ENCODE measurements around the gene ZNF80.

ZNF80 gene

DNA sequence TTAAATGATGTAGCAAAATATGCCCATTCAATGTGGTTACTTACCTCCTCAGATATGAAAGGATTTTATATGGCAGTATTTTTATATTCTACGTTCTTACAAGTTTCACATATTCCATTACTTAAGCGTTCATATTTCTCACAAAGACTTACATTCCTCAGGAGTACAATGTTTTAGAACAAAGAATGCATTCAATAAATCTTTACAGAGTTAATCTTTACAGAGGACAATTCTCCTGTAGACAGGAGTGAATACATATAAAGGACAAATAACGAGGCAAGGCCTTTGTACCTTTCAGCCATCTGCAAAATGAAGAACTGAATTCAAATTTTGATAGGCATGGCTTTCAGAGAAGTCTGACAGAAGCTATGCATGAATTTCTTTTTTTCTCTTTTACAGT lies 1.9 kb downstream of the ZNF80 start:
- peaks cover 10% of the 10 kb centered on the region for H3K36me3 Mint-ChIP-seq
- CTCF ChIA-PET: no interaction called here
- peaks cover 10% of the 10 kb centered on the region for H3K9me3 Mint-ChIP-seq
- no peaks in the 10 kb centered on the region for H3K27me3 Mint-ChIP-seq
- H3K4me1 Mint-ChIP-seq: peaks cover 58% of the 10 kb centered on the region
- no peak overlapping the region for H3K4me3 Mint-ChIP-seq
- peak overlapping the region; percentile 72 for H3K27ac Mint-ChIP-seq
- no peak for DNase-seq

DNA sequence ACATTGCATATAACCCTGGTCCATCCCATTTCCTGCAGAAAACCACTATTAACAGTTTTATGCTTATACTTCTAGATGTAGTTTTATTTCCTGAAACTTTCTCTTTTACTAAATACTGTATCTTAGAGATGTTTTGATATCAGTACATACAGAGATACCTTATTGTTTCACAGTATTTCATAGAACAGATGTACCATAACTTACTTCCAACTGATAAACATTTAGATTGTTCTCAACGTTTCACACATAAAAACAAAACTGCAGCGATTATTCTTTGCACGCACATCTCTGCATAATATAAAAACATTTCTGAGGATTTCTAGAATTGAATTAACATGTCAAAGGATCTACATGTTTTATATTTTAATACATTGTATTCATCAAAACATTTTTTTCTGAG lies 2.6 kb downstream of the ZNF80 start:
- Mint-ChIP-seq H3K27ac (peak overlapping the region; percentile 72), H3K4me3 (no peak overlapping the region), H3K4me1 (peaks cover 63% of the 10 kb centered on the region), H3K36me3 (peaks cover 10% of the 10 kb centered on the region), H3K27me3 (no peaks in the 10 kb centered on the region), H3K9me3 (peaks cover 10% of the 10 kb centered on the region)
- DNase-seq: no peak
- CTCF ChIA-PET: interaction anchor here (1.7 kb wide), 1 partner anchor 22 kb away, joined by 6 read pairs; no protein-coding TSS in a partner anchor

DNA sequence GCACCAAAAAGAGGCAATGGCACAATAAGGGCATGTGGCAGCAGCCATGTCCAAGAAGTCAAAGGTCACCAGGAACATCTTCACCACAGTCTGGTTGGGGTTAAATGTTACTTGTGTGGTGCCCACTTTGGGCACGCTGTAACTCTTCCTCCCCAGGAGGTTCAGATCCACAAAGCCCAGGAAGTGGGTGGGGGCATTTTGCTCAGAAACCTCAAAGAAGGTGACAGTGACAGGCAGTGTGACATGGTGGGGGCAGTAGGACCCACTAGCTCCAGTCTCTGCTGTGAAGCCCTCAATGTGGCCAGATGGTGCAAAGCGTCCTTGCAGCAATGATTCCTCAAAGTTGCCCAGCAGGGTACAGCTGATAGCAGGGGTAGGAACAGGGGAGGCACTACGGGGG lies 5.8 kb downstream of the ZNF80 start:
- CTCF ChIA-PET: interaction anchor here (1.2 kb wide), 1 partner anchor 18 kb away, joined by 3 read pairs; no protein-coding TSS in a partner anchor
- peak; percentile 54 for DNase-seq

DNA sequence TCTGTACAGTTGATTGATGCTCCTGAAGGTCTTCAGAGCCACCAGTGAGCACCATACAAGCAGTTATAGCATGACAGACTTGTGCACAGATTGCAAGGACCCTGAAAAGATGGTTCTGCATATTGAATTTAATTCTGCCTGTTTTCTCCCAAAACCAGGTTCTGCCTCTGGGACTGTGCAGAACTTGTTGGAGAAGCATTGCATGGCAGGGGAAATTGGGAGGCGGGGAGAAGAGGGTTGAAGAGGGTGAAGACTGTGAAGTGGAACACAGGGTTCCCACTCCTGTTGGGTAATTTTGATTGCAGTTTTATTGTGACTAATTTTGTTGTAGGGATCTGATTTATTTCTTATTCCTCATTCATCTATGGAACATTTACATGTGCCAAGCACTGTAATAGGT lies 10.3 kb downstream of the ZNF80 start:
- peaks cover 30% of the 10 kb centered on the region for H3K36me3 Mint-ChIP-seq
- H3K4me3 Mint-ChIP-seq: no peak overlapping the region
- peaks cover 81% of the 10 kb centered on the region for H3K4me1 Mint-ChIP-seq
- H3K27me3 Mint-ChIP-seq: no peaks in the 10 kb centered on the region
- H3K27ac Mint-ChIP-seq: peak overlapping the region; percentile 95
- DNase-seq: no peak
- CTCF ChIA-PET: interaction anchor here (1.5 kb wide), 1 partner anchor 10 kb away, joined by 6 read pairs; no protein-coding TSS in a partner anchor
- H3K9me3 Mint-ChIP-seq: peaks cover 21% of the 10 kb centered on the region

More for the DNA sequence above, 5.8 kb downstream of the ZNF80 start:
- peaks cover 3% of the 10 kb centered on the region for H3K9me3 Mint-ChIP-seq
- H3K27ac Mint-ChIP-seq: peak overlapping the region; percentile 91
- H3K4me3 Mint-ChIP-seq: no peak overlapping the region
- H3K27me3 Mint-ChIP-seq: no peaks in the 10 kb centered on the region
- H3K36me3 Mint-ChIP-seq: peaks cover 8% of the 10 kb centered on the region
- H3K4me1 Mint-ChIP-seq: peaks cover 69% of the 10 kb centered on the region

DNA sequence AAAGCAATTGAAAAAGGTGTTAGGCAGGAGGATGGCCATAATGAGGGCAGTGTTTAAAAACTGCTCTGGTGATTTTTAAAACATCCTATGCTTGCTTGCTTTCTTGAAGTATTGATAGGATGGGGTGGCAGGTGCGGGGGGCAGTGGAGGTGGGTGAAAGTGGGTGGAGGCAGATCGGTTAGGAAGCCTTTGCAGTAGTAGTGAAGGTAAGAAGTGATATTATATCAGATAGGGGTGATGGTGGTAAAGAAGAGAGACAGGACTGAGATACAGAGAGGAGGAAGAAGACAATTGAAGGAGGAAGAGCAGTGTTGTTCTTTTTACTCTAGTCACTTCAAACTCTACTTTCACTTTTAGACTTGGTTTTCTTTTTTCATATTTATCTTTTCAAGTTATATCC lies 11.1 kb downstream of the ZNF80 start:
- Mint-ChIP-seq H3K4me1 (peaks cover 81% of the 10 kb centered on the region), H3K27ac (peak overlapping the region; percentile 95), H3K4me3 (peak overlapping the region; percentile 49), H3K27me3 (no peaks in the 10 kb centered on the region), H3K36me3 (peaks cover 32% of the 10 kb centered on the region), H3K9me3 (peaks cover 21% of the 10 kb centered on the region)
- CTCF ChIA-PET: no interaction called here
- DNase-seq: no peak

DNA sequence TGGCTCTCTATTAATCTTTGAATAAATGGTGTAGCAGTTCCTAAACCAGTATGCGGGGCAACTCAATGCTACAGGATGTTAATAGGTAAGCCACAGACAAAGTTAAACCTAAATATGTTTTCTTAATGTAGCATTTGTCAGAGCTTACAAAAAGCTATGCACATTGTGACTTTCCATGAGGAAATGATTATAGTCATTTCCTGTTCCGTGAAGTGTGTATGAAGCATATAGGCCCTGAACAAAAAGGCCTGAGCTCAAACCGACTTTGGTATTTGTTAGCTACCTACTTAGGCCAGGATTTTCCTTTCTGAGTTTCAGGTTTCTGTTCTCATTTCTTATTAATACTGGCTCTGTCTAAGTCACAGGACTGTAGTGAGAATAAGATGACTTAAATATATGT lies 14.2 kb downstream of the ZNF80 start:
- CTCF ChIA-PET: interaction anchor here (1.5 kb wide), 1 partner anchor 10 kb away, joined by 6 read pairs; no protein-coding TSS in a partner anchor
- H3K27ac Mint-ChIP-seq: peak overlapping the region; percentile 90
- peaks cover 81% of the 10 kb centered on the region for H3K4me1 Mint-ChIP-seq
- peaks cover 32% of the 10 kb centered on the region for H3K36me3 Mint-ChIP-seq
- no peak overlapping the region for H3K4me3 Mint-ChIP-seq
- no peak for DNase-seq
- H3K27me3 Mint-ChIP-seq: no peaks in the 10 kb centered on the region
- H3K9me3 Mint-ChIP-seq: peaks cover 23% of the 10 kb centered on the region

DNA sequence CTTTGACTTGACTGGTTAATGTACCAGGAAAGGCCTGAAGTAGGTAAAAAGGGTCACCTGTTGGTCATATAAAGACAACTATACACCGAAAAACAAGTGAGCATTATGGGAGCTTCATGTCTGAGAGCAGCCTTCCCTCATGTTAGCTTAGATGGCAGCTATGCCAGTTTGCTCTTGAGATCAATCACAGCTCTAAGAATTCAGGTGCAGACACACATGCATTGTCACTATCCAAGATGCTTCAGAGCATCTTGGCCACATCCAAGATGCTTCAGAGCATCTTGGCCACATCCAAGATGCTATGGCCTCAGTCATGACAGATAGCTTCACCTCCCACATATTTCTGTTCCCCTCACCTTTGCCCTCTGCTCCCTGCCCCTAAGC lies 15.5 kb downstream of the ZNF80 start:
- Mint-ChIP-seq H3K27ac (peak overlapping the region; percentile 90), H3K36me3 (peaks cover 38% of the 10 kb centered on the region), H3K4me1 (peaks cover 74% of the 10 kb centered on the region), H3K9me3 (peaks cover 23% of the 10 kb centered on the region), H3K27me3 (no peaks in the 10 kb centered on the region), H3K4me3 (no peak overlapping the region)
- no peak for DNase-seq
- CTCF ChIA-PET: interaction anchor here (1.1 kb wide), 1 partner anchor 69 kb away, joined by 4 read pairs; no protein-coding TSS in a partner anchor

DNA sequence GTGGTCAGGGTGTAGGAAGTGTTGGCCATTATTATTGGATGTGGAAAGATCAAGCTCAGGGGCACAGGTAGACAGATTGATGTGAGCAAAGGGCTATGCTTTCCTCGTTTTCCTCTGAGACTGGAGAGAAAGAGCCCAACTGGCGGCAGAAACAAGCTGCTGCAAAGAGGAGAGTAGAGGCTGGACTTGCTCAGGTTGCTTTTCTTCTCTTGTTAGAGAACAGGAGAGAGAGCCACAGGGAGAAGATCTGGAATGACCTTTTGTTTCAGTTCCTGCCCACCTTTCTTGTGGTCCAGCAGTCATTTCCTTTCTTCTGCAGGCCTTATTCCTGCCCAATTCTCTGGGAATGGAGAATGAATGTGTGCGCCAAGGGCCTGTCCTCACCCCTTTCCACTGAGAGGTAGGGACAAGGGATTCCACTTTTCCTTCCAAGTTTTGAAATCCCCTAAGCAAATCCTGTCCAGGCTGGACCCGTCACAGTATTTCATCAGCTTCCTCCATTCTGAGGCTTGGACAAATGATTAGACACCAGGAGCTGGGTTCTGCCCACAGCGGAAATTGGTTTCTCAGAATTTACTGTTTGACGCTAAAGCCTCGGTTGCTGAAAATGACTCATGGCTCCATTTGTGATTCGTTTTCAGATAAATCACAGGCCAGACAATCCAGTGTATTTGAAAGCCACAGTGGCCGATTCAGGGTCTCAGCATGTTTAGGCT lies 16.1 kb downstream of the ZNF80 start:
- H3K4me3 Mint-ChIP-seq: peak overlapping the region; percentile 47
- H3K4me1 Mint-ChIP-seq: peaks cover 69% of the 10 kb centered on the region
- peaks cover 22% of the 10 kb centered on the region for H3K9me3 Mint-ChIP-seq
- peak overlapping the region; percentile 90 for H3K27ac Mint-ChIP-seq
- peak; percentile 52 for DNase-seq
- CTCF ChIA-PET: interaction anchor here (1.0 to 1.1 kb wide), 2 partner anchors 19 to 69 kb away, joined by 3 to 4 read pairs; no protein-coding TSS in a partner anchor
- no peaks in the 10 kb centered on the region for H3K27me3 Mint-ChIP-seq
- peaks cover 36% of the 10 kb centered on the region for H3K36me3 Mint-ChIP-seq

DNA sequence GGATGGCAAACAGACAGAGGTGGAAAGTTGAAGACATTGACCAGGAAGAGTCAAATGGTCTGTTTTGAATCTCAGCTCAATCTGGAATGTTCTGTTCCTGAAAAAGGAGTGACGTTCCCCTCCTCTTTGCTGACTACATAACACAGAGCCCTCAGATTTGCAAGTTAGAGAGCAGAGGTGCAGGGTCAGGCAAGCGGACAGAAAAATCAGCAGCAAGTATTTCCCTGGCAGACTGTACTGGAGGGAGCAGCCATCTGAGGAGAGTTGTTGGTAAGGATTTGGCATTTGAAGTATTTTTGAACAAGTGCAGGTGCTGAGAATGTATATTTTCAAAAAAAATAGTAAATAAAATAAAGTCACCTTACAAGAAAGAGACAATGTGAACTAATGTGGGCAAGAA lies 17.6 kb downstream of the ZNF80 start:
- CTCF ChIA-PET: no interaction called here
- peaks cover 8% of the 10 kb centered on the region for H3K9me3 Mint-ChIP-seq
- H3K27ac Mint-ChIP-seq: peak overlapping the region; percentile 39
- peaks cover 53% of the 10 kb centered on the region for H3K4me1 Mint-ChIP-seq
- H3K4me3 Mint-ChIP-seq: no peak overlapping the region
- H3K27me3 Mint-ChIP-seq: no peaks in the 10 kb centered on the region
- DNase-seq: no peak
- peaks cover 21% of the 10 kb centered on the region for H3K36me3 Mint-ChIP-seq

DNA sequence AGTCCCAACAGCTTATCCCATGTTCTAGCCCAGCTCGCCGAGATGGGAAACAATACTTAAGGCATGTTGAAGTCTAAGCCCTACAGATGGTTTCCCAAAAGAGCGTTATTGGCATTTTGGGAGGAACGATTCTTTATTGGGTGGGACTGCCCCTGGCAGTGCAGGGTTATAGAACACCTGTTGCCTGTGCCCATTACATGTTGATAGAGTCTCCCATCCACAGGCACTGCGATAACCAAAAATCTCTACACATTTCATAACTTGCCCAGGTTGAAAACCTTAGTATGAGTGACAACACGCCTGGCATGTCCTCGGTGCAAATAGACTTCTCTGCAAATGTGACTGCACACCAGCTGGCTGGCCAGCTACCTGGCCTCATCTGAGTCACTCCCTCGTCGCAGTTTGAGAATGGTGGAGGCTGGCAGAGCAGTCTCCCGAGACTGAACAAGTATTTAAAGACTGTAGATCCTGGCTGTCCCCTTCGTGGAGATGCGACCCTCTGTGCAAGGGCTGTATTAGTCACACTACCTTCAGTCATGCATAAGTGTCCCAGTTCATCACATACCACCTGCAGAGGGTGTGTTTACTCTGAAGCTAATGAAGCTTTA lies 18.7 kb downstream of the ZNF80 start:
- Mint-ChIP-seq H3K4me3 (no peak overlapping the region), H3K9me3 (peaks cover 3% of the 10 kb centered on the region), H3K27ac (no peak overlapping the region), H3K36me3 (peaks cover 15% of the 10 kb centered on the region), H3K27me3 (no peaks in the 10 kb centered on the region), H3K4me1 (peaks cover 44% of the 10 kb centered on the region)
- DNase-seq: no peak
- CTCF ChIA-PET: interaction anchor here (1.1 kb wide), 1 partner anchor 72 kb away, joined by 3 read pairs; no protein-coding TSS in a partner anchor

DNA sequence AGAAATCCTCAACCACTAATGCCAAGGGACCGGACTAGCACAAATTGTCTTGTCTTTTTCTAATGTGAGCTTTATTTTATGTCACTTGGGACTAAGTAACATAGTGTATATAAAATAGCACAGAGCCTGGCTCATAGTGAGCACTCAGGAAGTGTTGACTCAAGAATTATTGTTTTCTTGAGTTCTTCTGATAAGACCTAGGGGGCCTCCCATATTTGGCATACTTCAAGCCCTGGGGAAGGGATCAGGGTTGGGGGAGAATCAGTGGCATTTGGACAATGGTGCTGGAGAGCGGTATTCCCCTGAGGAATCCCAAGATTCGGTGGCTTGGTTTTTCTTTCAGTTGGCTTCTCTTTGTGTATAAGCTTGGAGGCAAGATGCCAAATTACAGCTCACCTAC lies 19.4 kb downstream of the ZNF80 start:
- Mint-ChIP-seq H3K9me3 (peaks cover 3% of the 10 kb centered on the region), H3K27ac (peak overlapping the region; percentile 64), H3K27me3 (no peaks in the 10 kb centered on the region), H3K36me3 (peaks cover 14% of the 10 kb centered on the region), H3K4me3 (no peak overlapping the region), H3K4me1 (peaks cover 37% of the 10 kb centered on the region)
- CTCF ChIA-PET: interaction anchor here (1.1 to 2.1 kb wide), 3 partner anchors 10 to 200 kb away, joined by 3 to 6 read pairs (median 5); no protein-coding TSS in a partner anchor
- DNase-seq: no peak

DNA sequence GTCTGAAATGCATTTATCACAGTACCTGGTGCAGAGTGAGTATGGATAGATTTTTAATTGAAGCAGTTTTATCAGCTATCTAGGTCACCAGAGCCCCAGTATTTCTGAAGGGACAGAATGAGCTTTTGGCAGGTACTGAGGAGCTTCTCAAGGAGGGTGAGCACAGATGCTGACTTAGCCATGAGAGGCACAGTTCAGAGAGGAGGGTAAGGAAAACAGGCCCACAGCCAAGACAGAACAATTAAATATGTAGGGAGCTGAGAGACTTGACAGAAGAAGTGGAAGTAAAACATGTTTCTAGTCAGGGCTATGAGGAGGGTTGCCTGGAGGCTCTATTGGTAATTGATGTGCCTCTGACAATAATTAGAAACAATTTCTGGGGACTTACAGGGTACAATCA lies 20.1 kb downstream of the ZNF80 start:
- H3K27ac Mint-ChIP-seq: peak overlapping the region; percentile 64
- H3K9me3 Mint-ChIP-seq: peaks cover 3% of the 10 kb centered on the region
- no peak overlapping the region for H3K4me3 Mint-ChIP-seq
- no peaks in the 10 kb centered on the region for H3K27me3 Mint-ChIP-seq
- CTCF ChIA-PET: interaction anchor here (1.1 to 2.1 kb wide), 2 partner anchors 11 to 201 kb away, joined by 5 to 6 read pairs; no protein-coding TSS in a partner anchor
- H3K36me3 Mint-ChIP-seq: peaks cover 14% of the 10 kb centered on the region
- no peak for DNase-seq
- peaks cover 30% of the 10 kb centered on the region for H3K4me1 Mint-ChIP-seq

DNA sequence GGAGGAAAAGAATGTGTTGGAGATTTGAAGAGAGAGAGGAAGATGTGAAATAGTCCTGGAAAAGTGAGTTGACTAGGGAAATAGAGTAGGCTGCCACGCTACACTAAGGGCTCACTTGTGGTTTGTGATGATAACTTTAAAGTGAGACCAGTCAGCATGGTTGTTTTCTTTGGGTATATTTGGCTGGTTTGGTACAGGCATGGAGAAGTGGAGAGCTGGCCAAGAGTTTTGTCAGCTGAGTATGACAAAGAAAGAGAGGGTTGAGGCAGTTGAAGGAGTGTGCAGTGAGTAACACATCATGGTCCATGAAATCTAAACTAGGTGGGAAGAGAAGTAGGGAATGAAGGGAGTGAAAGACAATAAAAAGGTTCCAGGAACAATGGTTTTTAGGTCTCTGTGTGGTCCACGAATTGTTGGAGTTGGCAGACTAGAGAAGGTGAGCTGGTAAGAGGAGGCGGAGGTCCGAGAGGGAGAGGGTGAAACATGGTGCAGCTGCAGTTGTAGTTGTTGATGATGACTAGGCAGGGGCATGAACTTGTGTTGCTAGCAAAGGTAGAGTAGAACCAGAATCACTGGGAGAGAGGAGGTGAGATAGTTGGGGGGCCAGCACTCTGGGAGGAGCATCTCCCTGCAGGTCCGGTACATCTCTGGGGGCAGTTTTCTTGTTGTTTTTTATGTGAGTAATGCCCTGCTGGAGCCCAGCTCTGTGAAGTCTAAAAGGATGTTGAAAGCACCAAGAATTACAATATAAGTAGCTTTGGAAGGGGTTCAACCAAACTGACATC lies 21.0 kb downstream of the ZNF80 start:
- no peaks in the 10 kb centered on the region for H3K27me3 Mint-ChIP-seq

More for the DNA sequence above, 21.0 kb downstream of the ZNF80 start:
- peaks cover 21% of the 10 kb centered on the region for H3K4me1 Mint-ChIP-seq
- peaks cover 3% of the 10 kb centered on the region for H3K9me3 Mint-ChIP-seq
- no peak overlapping the region for H3K27ac Mint-ChIP-seq
- H3K36me3 Mint-ChIP-seq: peaks cover 10% of the 10 kb centered on the region
- DNase-seq: no peak
- CTCF ChIA-PET: interaction anchor here (1.1 to 2.1 kb wide), 2 partner anchors 12 to 97 kb away, joined by 3 to 6 read pairs; no protein-coding TSS in a partner anchor
- no peak overlapping the region for H3K4me3 Mint-ChIP-seq
